HG03460 (cell line): Measurements from ENCODE around the gene PHLPP2.
A peak's percentile ranks its signal among the peaks of the same experiment; 100 is the strongest.

Experiments
- ATAC-seq: cut with Tn5 transposase; IDR thresholded peaks from one replicate; pipeline ENCODE4 v1.9.1; 2021; ENCODE audit not compliant: unreplicated experiment

The PHLPP2 gene

GRCh38 chr16:71724320-71724751 lies at the start of gene PHLPP2:
Gene PHLPP2, minus strand, starts transcription at chr16:71724701. Its CDS starts 9,906 bp downstream, at chr16:71714795.
- ATAC-seq = no peak

GRCh38 chr16:71771571-71771970 lies 47.1 kb upstream of the PHLPP2 start:
- no peak for ATAC-seq

GRCh38 chr16:71769222-71769621 lies 44.7 kb upstream of the PHLPP2 start:
- no peak for ATAC-seq

GRCh38 chr16:71767060-71767900 lies 42.8 kb upstream of the PHLPP2 start:
- no peak for ATAC-seq

- ATAC-seq = no peak
These were observed 37.7 kb upstream of the PHLPP2 start for GRCh38 chr16:71762186-71762585.

- no peak for ATAC-seq
These were observed 36.6 kb upstream of the PHLPP2 start for GRCh38 chr16:71761097-71761496.

GRCh38 chr16:71758293-71758760 lies 33.8 kb upstream of the PHLPP2 start:
- ATAC-seq = no peak

- no peak for ATAC-seq
These were observed 30.2 kb upstream of the PHLPP2 start for GRCh38 chr16:71754652-71755051.

- ATAC-seq = no peak
These were observed 29.6 kb upstream of the PHLPP2 start for GRCh38 chr16:71754108-71754507.

- ATAC-seq = no peak
These were observed 23.7 kb upstream of the PHLPP2 start for GRCh38 chr16:71748226-71748625.

- ATAC-seq = no peak
These were observed 22.0 kb upstream of the PHLPP2 start for GRCh38 chr16:71746442-71747046.

- ATAC-seq = no peak
These were observed 14.4 kb upstream of the PHLPP2 start for GRCh38 chr16:71738855-71739254.

- ATAC-seq = no peak
These were observed 13.0 kb upstream of the PHLPP2 start for GRCh38 chr16:71737501-71737900.

- ATAC-seq = no peak
These were observed 10.0 kb upstream of the PHLPP2 start for GRCh38 chr16:71734511-71734910.

- no peak for ATAC-seq
These were observed 8.1 kb upstream of the PHLPP2 start for GRCh38 chr16:71732587-71732986.

GRCh38 chr16:71727551-71728324 lies 3.2 kb upstream of the PHLPP2 start:
- no peak for ATAC-seq

GRCh38 chr16:71726476-71727315 lies 2.2 kb upstream of the PHLPP2 start:
- no peak for ATAC-seq

GRCh38 chr16:71723537-71724319 lies 773 bp downstream of the PHLPP2 start:
- ATAC-seq = peak; percentile 60

- ATAC-seq = peak; percentile 34
These were observed 1.5 kb downstream of the PHLPP2 start for GRCh38 chr16:71722801-71723536.
